Loucy (cell line): ENCODE measurements around the gene CPVL.

Source experiments
- EZH2phosphoT487 ChIP-seq: fragments of 200-600 bp; IDR thresholded peaks from 2 replicates; pipeline ENCODE4 v1.6.1; 2018; ENCODE audit warnings: antibody characterized with exemption, mild to moderate bottlenecking, moderate library complexity, borderline replicate concordance
- TF ChIP-seq, protein P1 (sequence below): fragments of 200-600 bp; sonication (generic); conservative IDR thresholded peaks from 2 replicates; pipeline ENCODE4 v1.5.1; 2014; ENCODE audit warnings: mild to moderate bottlenecking, antibody characterized with exemption, low read length

DNA sequence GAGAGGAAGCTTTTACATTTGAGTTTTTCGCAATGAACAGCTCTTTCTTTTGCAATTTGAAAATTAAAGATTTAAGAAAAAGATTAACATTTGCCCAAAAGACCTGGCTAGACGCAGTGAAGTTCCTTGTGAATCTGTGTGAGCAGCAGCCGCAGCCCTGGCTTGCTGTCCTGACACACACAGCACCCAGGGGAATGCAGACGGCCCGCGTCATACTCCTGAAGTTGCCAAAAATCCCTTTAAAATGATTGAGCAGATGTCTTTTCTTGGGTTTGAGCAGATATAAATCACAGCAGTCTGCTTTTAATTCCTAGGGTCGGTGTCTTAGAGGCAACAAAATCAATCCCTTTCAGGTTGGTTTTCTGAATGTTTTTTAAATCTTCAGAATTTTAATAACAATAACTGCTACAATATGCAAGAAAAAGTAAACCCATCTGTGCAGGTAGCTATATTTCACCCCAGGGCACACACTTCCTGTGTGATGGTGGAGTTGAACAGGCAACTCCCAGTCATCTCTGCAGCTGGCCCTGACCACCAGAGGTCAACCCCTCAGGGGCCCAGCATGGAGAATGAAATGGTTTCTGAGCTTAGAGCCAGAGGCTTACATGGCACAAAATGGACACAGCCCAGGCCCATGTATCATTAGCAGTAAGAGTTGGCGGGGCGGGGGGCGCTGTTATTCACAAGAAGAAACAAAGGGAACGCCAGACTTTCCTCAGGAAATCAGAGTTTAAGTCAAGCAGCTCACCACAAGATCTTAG is 156.0 kb downstream of the CPVL start:
- TF ChIP-seq, protein P1, sequence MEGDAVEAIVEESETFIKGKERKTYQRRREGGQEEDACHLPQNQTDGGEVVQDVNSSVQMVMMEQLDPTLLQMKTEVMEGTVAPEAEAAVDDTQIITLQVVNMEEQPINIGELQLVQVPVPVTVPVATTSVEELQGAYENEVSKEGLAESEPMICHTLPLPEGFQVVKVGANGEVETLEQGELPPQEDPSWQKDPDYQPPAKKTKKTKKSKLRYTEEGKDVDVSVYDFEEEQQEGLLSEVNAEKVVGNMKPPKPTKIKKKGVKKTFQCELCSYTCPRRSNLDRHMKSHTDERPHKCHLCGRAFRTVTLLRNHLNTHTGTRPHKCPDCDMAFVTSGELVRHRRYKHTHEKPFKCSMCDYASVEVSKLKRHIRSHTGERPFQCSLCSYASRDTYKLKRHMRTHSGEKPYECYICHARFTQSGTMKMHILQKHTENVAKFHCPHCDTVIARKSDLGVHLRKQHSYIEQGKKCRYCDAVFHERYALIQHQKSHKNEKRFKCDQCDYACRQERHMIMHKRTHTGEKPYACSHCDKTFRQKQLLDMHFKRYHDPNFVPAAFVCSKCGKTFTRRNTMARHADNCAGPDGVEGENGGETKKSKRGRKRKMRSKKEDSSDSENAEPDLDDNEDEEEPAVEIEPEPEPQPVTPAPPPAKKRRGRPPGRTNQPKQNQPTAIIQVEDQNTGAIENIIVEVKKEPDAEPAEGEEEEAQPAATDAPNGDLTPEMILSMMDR, result no peak
- no peak for TF ChIP-seq EZH2phosphoT487
